GM19043 (cell line): ENCODE results near the gene TARBP1.
"Not testable (repeated sequence)": the region's sequence is repeated elsewhere in the genome, so short reads cannot be mapped to it uniquely, and the experiment has no call there.

Experiments
- ATAC-seq: cut with Tn5 transposase; IDR thresholded peaks from one replicate; pipeline ENCODE4 v1.9.1; 2021; ENCODE audit warnings: low read depth; ENCODE audit not compliant: unreplicated experiment

TARBP1 gene

GRCh38 chr1:234356615-234357269, 122.2 kb downstream of the TARBP1 start:
- ATAC-seq = not testable (repeated sequence)

- no peak for ATAC-seq
Measured at GRCh38 chr1:234355782-234356510, 123.0 kb downstream of the TARBP1 start.

GRCh38 chr1:234348964-234349363, 130.0 kb downstream of the TARBP1 start:
- ATAC-seq = no peak

GRCh38 chr1:234345237-234345636, 133.7 kb downstream of the TARBP1 start:
- no peak for ATAC-seq

- no peak for ATAC-seq
Measured at GRCh38 chr1:234342774-234343173, 136.2 kb downstream of the TARBP1 start.
